Measurements from ENCODE around the gene SPATC1L. TPM values are rescaled to one million over a fixed set of nuclear protein-coding genes. Genes with fewer than 3 reads are reported as not detected.

SPATC1L gene
- total and polyA plus RNA-seq, 2 donors (not counting 1 experiment from before 2014, with no cell fraction given): 11.4 to 15.4 TPM

GRCh38 chr21:46189213-46189958 lies 5.1 kb upstream of the SPATC1L start:
- WGBS (ENCODE audit: insufficient coverage): 94% methylated on average over 9 of the region's 9 CpGs
- POLR2A ChIA-PET: no interaction called here
- Histone ChIP-seq H2AFZ (ENCODE audit: insufficient read depth, low read depth, low read length, poor library complexity, severe bottlenecking) (no peak overlapping the region), H3K4me2 (replicated peaks; ENCODE audit: low read depth, low read length, poor library complexity, severe bottlenecking) (no peak overlapping the region), H4K20me1 (ENCODE audit: control insufficient read depth, insufficient read depth, low read length, poor library complexity, severe bottlenecking) (no peaks in the 10 kb centered on the region), H3K79me2 (ENCODE audit: control insufficient read depth, insufficient read depth, low read length) (no peaks in the 10 kb centered on the region), H3K27me3 (replicated peaks in 1 of 4; ENCODE audit: control extremely low read depth in 1 of 4, control insufficient read depth in 3 of 4, insufficient read depth in 4 of 4, low read length in 3 of 4) (no peaks in the 10 kb centered on the region), H3K36me3 (replicated peaks in 1 of 2; ENCODE audit: control extremely low read depth in 1 of 2, control insufficient read depth in 1 of 2, extremely low read depth in 1 of 2, insufficient read depth in 2 of 2, low read length in 1 of 2) (peaks cover 0 to 8% of the 10 kb centered on the region in 2 experiments), H3K4me3 (ENCODE audit: control extremely low read depth in 1 of 5, extremely low read depth in 1 of 5, insufficient read depth in 1 of 5, low read depth in 2 of 5, low read length in 4 of 5) (no peak overlapping the region), H3K9me3 (ENCODE audit: control extremely low read depth in 1 of 3, control insufficient read depth in 2 of 3, insufficient read depth in 1 of 3, low read length in 2 of 3) (no peaks in the 10 kb centered on the region), H3K4me1 (ENCODE audit: control insufficient read depth in 2 of 2, insufficient read depth in 2 of 2, low read length in 2 of 2) (peaks cover 0 to 8% of the 10 kb centered on the region in 2 donors), H3K27ac (ENCODE audit: low read length in 2 of 2) (no peak overlapping the region), H3K9ac (ENCODE audit: low read length) (no peak overlapping the region)
- ATAC-seq (ENCODE audit: low read depth): no peak
- CTCF ChIA-PET: no interaction called here
- H3K27ac Mint-ChIP-seq: no peak overlapping the region
- H3K9me3 Mint-ChIP-seq (ENCODE audit: insufficient read depth): no peaks in the 10 kb centered on the region
- no peaks in the 10 kb centered on the region for H3K27me3 Mint-ChIP-seq
- H3K4me1 Mint-ChIP-seq: peaks cover 6% of the 10 kb centered on the region
- intact Hi-C loops (cut with micrococcal nuclease): no loop called here
- no peak overlapping the region for H3K4me3 Mint-ChIP-seq
- TF ChIP-seq CTCF (IDR thresholded peaks at IDR 0.05) (no peak), EZH2 (IDR thresholded peaks at IDR 0.05; ENCODE audit: borderline replicate concordance, insufficient read depth, low read depth, low read length, poor library complexity, severe bottlenecking) (no peak)
- DNase-seq: peak; percentile 7

Data from B cell (primary cell).